ENCODE results near the gene RNF7.

The RNF7 gene

DNA sequence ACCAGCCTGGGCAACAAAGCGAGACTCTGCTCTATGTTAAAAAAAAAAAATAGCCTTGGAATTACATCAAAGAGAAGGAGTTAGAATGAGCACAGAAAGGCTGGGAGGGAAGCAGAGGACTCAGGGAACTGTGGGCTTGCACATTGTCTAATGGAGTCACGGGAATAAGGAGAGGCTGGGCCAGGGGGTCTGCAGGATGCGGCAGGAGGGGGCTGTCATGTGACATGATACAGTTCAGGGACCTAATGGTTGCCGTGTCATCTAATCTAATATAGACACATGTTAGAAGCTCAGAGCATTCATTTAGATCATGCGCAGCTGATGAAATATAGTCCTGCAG lies 57.6 kb downstream of the RNF7 start:
- Histone ChIP-seq H3K36me3 (ENCODE audit: low read depth) (no peaks in the 10 kb centered on the region), H3K27ac (ENCODE audit: poor library complexity, severe bottlenecking) (no peak overlapping the region), H3K4me3 (ENCODE audit: severe bottlenecking) (no peak overlapping the region), H3K27me3 (ENCODE audit: insufficient read depth, poor library complexity, severe bottlenecking) (no peaks in the 10 kb centered on the region), H3K4me1 (ENCODE audit: insufficient read depth, poor library complexity, severe bottlenecking) (no peaks in the 10 kb centered on the region), H3K9me3 (ENCODE audit: severe bottlenecking) (no peaks in the 10 kb centered on the region)
- ATAC-seq (ENCODE audit: low read depth) = no peak
- no peak for DNase-seq (ENCODE audit: low spot score)
- TF ChIP-seq, protein P1, sequence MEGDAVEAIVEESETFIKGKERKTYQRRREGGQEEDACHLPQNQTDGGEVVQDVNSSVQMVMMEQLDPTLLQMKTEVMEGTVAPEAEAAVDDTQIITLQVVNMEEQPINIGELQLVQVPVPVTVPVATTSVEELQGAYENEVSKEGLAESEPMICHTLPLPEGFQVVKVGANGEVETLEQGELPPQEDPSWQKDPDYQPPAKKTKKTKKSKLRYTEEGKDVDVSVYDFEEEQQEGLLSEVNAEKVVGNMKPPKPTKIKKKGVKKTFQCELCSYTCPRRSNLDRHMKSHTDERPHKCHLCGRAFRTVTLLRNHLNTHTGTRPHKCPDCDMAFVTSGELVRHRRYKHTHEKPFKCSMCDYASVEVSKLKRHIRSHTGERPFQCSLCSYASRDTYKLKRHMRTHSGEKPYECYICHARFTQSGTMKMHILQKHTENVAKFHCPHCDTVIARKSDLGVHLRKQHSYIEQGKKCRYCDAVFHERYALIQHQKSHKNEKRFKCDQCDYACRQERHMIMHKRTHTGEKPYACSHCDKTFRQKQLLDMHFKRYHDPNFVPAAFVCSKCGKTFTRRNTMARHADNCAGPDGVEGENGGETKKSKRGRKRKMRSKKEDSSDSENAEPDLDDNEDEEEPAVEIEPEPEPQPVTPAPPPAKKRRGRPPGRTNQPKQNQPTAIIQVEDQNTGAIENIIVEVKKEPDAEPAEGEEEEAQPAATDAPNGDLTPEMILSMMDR (IDR thresholded peaks at IDR 0.05; ENCODE audit: poor library complexity, severe bottlenecking) = no peak

DNA sequence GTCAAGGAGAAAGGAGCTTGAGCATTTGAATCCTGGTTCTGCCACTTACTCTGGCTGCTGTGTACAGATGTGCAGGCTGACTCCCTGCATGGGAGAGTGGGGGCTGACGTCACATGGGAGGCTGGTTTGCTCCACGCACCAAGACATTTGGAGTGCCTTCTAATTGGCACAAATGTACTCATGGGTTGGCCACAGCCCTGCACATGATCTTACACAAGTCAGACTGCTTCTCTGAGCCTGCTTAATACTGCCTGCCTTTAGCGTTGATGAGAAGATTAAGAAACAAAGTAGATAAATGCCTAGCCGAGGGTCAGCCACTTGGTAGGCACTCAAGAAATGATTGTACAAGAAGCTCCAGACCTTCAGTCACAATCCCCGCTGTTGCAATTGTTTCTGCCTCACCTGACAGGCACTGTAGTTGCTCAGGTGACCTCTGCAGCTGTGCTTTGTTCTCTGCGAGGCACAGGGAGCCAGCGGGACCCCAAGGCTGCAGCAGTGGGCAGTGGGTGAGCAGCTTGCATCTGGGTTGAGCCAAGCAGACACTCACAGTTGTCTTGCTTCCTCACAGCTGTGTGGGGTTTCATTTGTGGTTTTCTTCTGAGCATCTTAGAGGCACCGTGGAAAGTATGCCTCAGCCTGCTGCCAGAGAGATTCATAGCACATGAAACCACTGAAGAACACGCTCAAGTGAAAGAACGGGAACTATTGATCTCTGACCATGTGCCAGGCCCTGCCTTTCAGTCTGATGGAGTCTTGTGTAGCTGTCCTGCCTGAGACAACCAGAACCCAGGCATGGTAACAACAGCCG lies 58.2 kb downstream of the RNF7 start:
- no peaks in the 10 kb centered on the region for H3K27me3 ChIP-seq (ENCODE audit: insufficient read depth, poor library complexity, severe bottlenecking)
- H3K27ac ChIP-seq (ENCODE audit: poor library complexity, severe bottlenecking) = no peak overlapping the region
- no peaks in the 10 kb centered on the region for H3K4me1 ChIP-seq (ENCODE audit: insufficient read depth, poor library complexity, severe bottlenecking)
- no peak for DNase-seq (ENCODE audit: low spot score)
- ATAC-seq (ENCODE audit: low read depth) = no peak
- H3K36me3 ChIP-seq (ENCODE audit: low read depth) = no peaks in the 10 kb centered on the region
- no peaks in the 10 kb centered on the region for H3K9me3 ChIP-seq (ENCODE audit: severe bottlenecking)
- H3K4me3 ChIP-seq (ENCODE audit: severe bottlenecking) = no peak overlapping the region
- TF ChIP-seq, protein P1 (IDR thresholded peaks at IDR 0.05; ENCODE audit: poor library complexity, severe bottlenecking) = no peak
